ENCODE measurements around the gene IGHMBP2. TPM values are rescaled to one million over a fixed set of nuclear protein-coding genes. Genes with fewer than 3 reads are reported as not detected.

IGHMBP2 gene
- total and polyA plus RNA-seq, 9 of the 15 experiments (the other 6 are each of a cell fraction or from before 2014, with no cell fraction given): 1.6 to 24.8 (median 14.5) TPM

GRCh38 chr11:68942095-68942620, 38.5 kb downstream of the IGHMBP2 start:
- FAIRE-seq (no peak), DNase-seq (ENCODE audit: extremely low read depth in 1 of 4, low spot score in 3 of 4) (no peak), ATAC-seq (no peak)
- Histone ChIP-seq H3K27ac (ENCODE audit: extremely low read depth, low read depth, low read length) (no peak overlapping the region), H3K4me1 (replicated peaks in 1 of 2; ENCODE audit: control insufficient read depth in 2 of 2, insufficient read depth in 2 of 2, low read length in 2 of 2) (peaks cover 5 to 17% of the 10 kb centered on the region in 2 experiments; a peak in 4 of 5 replicates), H3K79me2 (ENCODE audit: control insufficient read depth, insufficient read depth, low read length) (no peaks in the 10 kb centered on the region), H3K27me3 (ENCODE audit: control insufficient read depth in 2 of 2, insufficient read depth in 2 of 2, low read length in 2 of 2) (no peaks in the 10 kb centered on the region), H3K36me3 (ENCODE audit: control insufficient read depth, insufficient read depth, low read length) (peaks cover 27% of the 10 kb centered on the region; the same call in 2 of the 3 replicates), H3K9me3 (replicated peaks; ENCODE audit: control insufficient read depth, insufficient read depth, low read depth, low read length) (no peaks in the 10 kb centered on the region), H3K4me3 (no peak overlapping the region), H4K20me1 (replicated peaks; ENCODE audit: control insufficient read depth, insufficient read depth, low read length) (no peaks in the 10 kb centered on the region), H3K9me1 (ENCODE audit: control insufficient read depth, insufficient read depth, low read length) (no peaks in the 10 kb centered on the region), H3K9ac (ENCODE audit: insufficient read depth in 1 of 2, low read depth in 2 of 2, low read length in 2 of 2) (no peak overlapping the region), H3K4me2 (ENCODE audit: insufficient read depth, low read length) (no peak overlapping the region), H2AFZ (ENCODE audit: low read depth, low read length) (no peak overlapping the region)
- intact Hi-C loops (cut with micrococcal nuclease): no loop called here
- no peak for TF ChIP-seq MNT (conservative IDR thresholded peaks at IDR 0.05)
- TF ChIP-seq PHB (CRISPR knock-in tag; IDR thresholded peaks at IDR 0.05): no peak
- TF ChIP-seq NFIC (IDR thresholded peaks at IDR 0.05): no peak
- no peak for TF ChIP-seq NELFE (IDR thresholded peaks at IDR 0.05; ENCODE audit: insufficient read depth, insufficient read length)
- TF ChIP-seq ZNF449 (CRISPR knock-in tag; IDR thresholded peaks at IDR 0.05): no peak
- TF ChIP-seq RUNX1 (IDR thresholded peaks at IDR 0.05; ENCODE audit: low read depth): no peak
- TF ChIP-seq ZNF609 (CRISPR knock-in tag; IDR thresholded peaks at IDR 0.05; ENCODE audit: borderline replicate concordance): no peak
- no peak for TF ChIP-seq NFXL1 (CRISPR knock-in tag; IDR thresholded peaks at IDR 0.05)
- TF ChIP-seq ARID4B (CRISPR knock-in tag; IDR thresholded peaks at IDR 0.05): no peak
- TF ChIP-seq ADNP (tag; IDR thresholded peaks at IDR 0.05): no peak
- no TSS peak for BruUV-seq (replicated peaks)
- in situ Hi-C loops (cut with MboI): no loop called here
- CTCF ChIA-PET (ENCODE audit: low intra/inter-chr PET ratio): no interaction called here
- WGBS (ENCODE audit: insufficient coverage, low coverage, missing lambda C conversion rate): 68% methylated on average over 11 of the region's 11 CpGs
- POLR2A ChIA-PET: interaction anchor here (1.0 kb wide), 1 partner anchor 15 kb away, joined by 3 read pairs; no protein-coding TSS in a partner anchor
